Measurements from ENCODE around the gene SYNGAP1.

GRCh38 chr6:33450434-33450833 lies 30.6 kb downstream of the SYNGAP1 start:
- TF ChIP-seq TCF7L2 (IDR thresholded peaks at IDR 0.05; ENCODE audit: low read depth, low read length) (no peak), CTCF (IDR thresholded peaks at IDR 0.05) (no peak), POLR2AphosphoS5 (IDR thresholded peaks at IDR 0.05; ENCODE audit: low read depth, low read length) (no peak), SIN3A (IDR thresholded peaks at IDR 0.05; ENCODE audit: borderline replicate concordance, insufficient read depth, low read depth, low read length) (no peak)

Data from Panc1 (cell line).